CD8-positive, alpha-beta memory T cell (primary cell): ENCODE measurements around the gene HSD17B14. TPM values are rescaled to one million over a fixed set of nuclear protein-coding genes. Genes with fewer than 3 reads are reported as not detected.
"Not testable (repeated sequence)": the region's sequence is repeated elsewhere in the genome, so short reads cannot be mapped to it uniquely, and the experiment has no call there.

Source experiments
- CTCF ChIA-PET: fragments of 350-600 bp; sonication (Branson Sonifier 250); formaldehyde crosslinking; loops from one replicate; lab custom pipeline; 2021; ENCODE audit warnings: antibody characterized with exemption; lab: Charles Lee
- POLR2A ChIA-PET: fragments of 350-600 bp; sonication (Branson Sonifier 250); formaldehyde crosslinking; loops from one replicate; lab custom pipeline; 2021; ENCODE audit warnings: antibody characterized with exemption; lab: Charles Lee
- DNase-seq, 5 donors: peaks; one replicate each; pipeline versions ENCODE4 v3.0.0 to v3.0.0-alpha.2; 2020 to 2022; ENCODE audit warnings: mixed read lengths in 1 of 5
- H3K27ac ChIP-seq: one replicate; pipeline ENCODE4 v1.7.0; 2013; ENCODE audit warnings: low read depth, mild to moderate bottlenecking, low read length, moderate library complexity
- H3K27me3 ChIP-seq: 2 replicates; pipeline ENCODE4 v1.7.0; 2013; ENCODE audit warnings: low read length, mild to moderate bottlenecking; ENCODE audit not compliant: insufficient read depth, poor library complexity, severe bottlenecking
- H3K36me3 ChIP-seq: 2 replicates; pipeline ENCODE4 v1.7.0; 2013; ENCODE audit warnings: mild to moderate bottlenecking, low read length, moderate library complexity; ENCODE audit not compliant: insufficient read depth
- H3K4me1 ChIP-seq: 2 replicates; pipeline ENCODE4 v1.7.0; 2013; ENCODE audit warnings: mild to moderate bottlenecking, low read length, moderate library complexity; ENCODE audit not compliant: insufficient read depth
- H3K4me3 ChIP-seq: 2 replicates; pipeline ENCODE4 v1.7.0; 2013; ENCODE audit warnings: mild to moderate bottlenecking, low read length
- H3K9me3 ChIP-seq: 2 replicates; pipeline ENCODE4 v1.7.0; 2013; ENCODE audit warnings: mild to moderate bottlenecking, low read length
- H3K27ac Mint-ChIP-seq, 8 donors: one replicate each; pipeline ENCODE4 v1.8.0; 2020 to 2021; ENCODE audit warnings: mixed read lengths in 8 of 8, mild to moderate bottlenecking in 6 of 8, inconsistent platforms in 3 of 8, moderate library complexity in 3 of 8
- H3K27me3 Mint-ChIP-seq, 2 donors: one replicate each; pipeline ENCODE4 v1.8.0; 2020 to 2021; ENCODE audit warnings: mixed read lengths in 2 of 2, mild to moderate bottlenecking in 1 of 2, moderate library complexity in 1 of 2
- H3K36me3 Mint-ChIP-seq, 3 donors: one replicate each; pipeline ENCODE4 v1.8.0; 2020 to 2021; ENCODE audit warnings: mixed read lengths in 3 of 3, inconsistent platforms in 1 of 3, mild to moderate bottlenecking in 1 of 3
- H3K4me1 Mint-ChIP-seq, 3 donors: one replicate each; pipeline ENCODE4 v1.8.0; 2020 to 2021; ENCODE audit warnings: mixed read lengths in 3 of 3, inconsistent platforms in 1 of 3, mild to moderate bottlenecking in 1 of 3
- H3K4me3 Mint-ChIP-seq, 7 donors: one replicate each; pipeline ENCODE4 v1.8.0; 2020 to 2021; ENCODE audit warnings: mixed read lengths in 7 of 7, mild to moderate bottlenecking in 6 of 7, moderate library complexity in 4 of 7, inconsistent platforms in 2 of 7
- H3K9me3 Mint-ChIP-seq, 5 donors: one replicate each; pipeline ENCODE4 v1.8.0; 2020 to 2022; ENCODE audit warnings: mixed read lengths in 5 of 5, mild to moderate bottlenecking in 3 of 5, moderate library complexity in 2 of 5, inconsistent platforms in 1 of 5
- polyA plus RNA-seq: library from polyadenylated mRNA; unstranded; fragments of 300-500 nt; fragmentation: Illumina TruSeq; gene quantifications from one replicate; pipeline ENCODE4 v1.2.3, GENCODE V29; 2021
- total RNA-seq, 2 experiments: library from RNA; stranded (reverse); gene quantifications; one replicate each; pipeline ENCODE4 v1.2.3, GENCODE V29; 2021

HSD17B14 gene
- total and polyA plus RNA-seq, 3 experiments from 2014 or later: 0.18 to 1.1 (median 0.37) TPM

DNA sequence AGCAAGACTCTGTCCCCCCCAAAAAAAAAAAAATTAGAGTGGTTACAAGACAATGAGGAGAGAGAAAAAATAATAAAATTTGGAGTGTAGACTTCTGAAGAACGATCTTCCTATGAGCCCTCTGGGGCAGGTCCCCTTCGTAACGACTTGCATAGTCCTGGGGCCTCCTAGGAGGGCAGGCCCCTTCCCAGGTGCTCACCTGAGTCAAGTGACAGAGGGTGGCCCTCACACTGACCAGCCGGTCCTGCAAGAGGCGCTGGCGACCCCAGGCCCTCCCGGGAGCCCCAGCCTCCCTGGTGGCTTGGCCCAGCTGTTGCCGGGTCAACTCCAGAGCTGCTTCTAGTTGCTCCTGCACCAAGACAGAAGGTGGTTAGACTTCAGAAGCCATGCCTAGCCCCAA is 17.2 kb upstream of the HSD17B14 start:
- Mint-ChIP-seq H3K4me3 (no peak overlapping the region), H3K4me1 (no peaks in the 10 kb centered on the region), H3K9me3 (no peaks in the 10 kb centered on the region), H3K27ac (no peak overlapping the region), H3K36me3 (no peaks in the 10 kb centered on the region), H3K27me3 (no peaks in the 10 kb centered on the region)
- Histone ChIP-seq H3K4me3 (no peak overlapping the region), H3K36me3 (no peaks in the 10 kb centered on the region), H3K27ac (no peak overlapping the region), H3K4me1 (no peaks in the 10 kb centered on the region), H3K27me3 (no peaks in the 10 kb centered on the region), H3K9me3 (no peaks in the 10 kb centered on the region)
- ChIA-PET POLR2A (no interaction called here), CTCF (interaction anchor here (0.6 to 2.8 kb wide), 2 partner anchors 11 to 59 kb away, joined by 4 to 7 read pairs; no protein-coding TSS in a partner anchor)
- DNase-seq: no peak

DNA sequence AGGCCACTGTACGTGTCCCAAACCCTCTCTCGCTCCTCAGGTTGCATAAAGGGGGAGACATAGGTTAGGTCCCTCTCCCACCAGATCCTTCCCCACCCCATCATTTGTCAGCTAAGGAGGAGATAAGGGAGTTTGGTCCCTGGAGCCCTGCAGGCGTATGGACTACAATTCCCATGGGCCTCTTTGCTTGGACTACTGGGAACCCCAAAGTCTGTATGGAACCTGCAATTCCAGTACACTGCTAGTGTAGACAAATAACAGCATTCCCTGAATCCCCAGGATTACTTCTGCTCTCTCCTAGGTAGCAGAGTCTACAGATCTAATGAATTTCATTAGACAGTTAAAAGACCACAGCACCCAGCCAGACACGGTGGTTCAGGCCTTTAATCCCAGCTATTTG is 16.0 kb upstream of the HSD17B14 start:
- Histone ChIP-seq H3K4me1 (no peaks in the 10 kb centered on the region), H3K27ac (no peak overlapping the region), H3K27me3 (no peaks in the 10 kb centered on the region), H3K36me3 (no peaks in the 10 kb centered on the region), H3K4me3 (no peak overlapping the region), H3K9me3 (no peaks in the 10 kb centered on the region)
- no peak for DNase-seq
- Mint-ChIP-seq H3K27ac (no peak overlapping the region), H3K36me3 (no peaks in the 10 kb centered on the region), H3K4me3 (no peak overlapping the region), H3K9me3 (no peaks in the 10 kb centered on the region), H3K27me3 (no peaks in the 10 kb centered on the region), H3K4me1 (no peaks in the 10 kb centered on the region)
- POLR2A ChIA-PET: interaction anchor here (0.5 kb wide), 1 partner anchor 152 kb away, joined by 7 read pairs; no protein-coding TSS in a partner anchor
- CTCF ChIA-PET: interaction anchor here (2.8 kb wide), 1 partner anchor 10 kb away, joined by 7 read pairs; no protein-coding TSS in a partner anchor

DNA sequence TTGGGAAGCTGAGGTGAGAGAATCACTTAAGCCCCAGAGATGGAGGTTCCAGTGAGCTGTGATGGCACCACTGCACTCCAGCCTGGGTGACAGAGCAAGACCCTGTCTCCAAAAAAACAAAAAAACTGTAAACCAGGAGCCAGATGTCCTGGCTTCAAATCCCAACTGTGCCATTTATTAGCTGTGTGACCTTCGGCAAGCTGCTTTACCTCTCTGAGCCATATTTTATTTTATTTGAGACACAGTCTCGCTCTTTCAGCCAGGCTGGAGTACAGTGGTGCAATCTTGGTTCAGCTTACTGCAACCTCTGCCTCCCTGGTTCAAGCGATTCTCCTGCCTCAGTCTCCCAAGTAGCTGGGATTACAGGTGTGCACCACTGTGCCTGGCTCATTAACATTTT is 10.4 kb upstream of the HSD17B14 start:
- not testable (repeated sequence) for H3K27me3 ChIP-seq

DNA sequence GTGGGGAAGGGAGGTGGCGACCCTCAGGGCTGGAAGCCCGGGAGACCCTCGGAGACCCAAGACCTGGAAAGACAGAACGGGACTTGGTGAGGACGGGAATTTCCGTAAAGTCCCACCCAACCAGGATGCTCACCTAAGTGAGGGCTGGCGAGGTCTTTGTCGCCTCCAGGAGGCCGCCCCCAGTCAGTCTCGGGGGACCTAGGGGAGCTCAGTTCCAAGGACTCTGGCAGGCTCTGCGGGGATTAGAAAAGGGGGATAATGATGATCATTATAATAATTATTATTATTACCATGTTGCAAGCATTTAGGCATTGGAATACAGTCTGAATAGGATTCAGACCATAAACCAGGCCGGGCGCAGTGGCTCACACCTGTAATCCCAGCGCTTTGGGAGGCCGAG is 9.1 kb upstream of the HSD17B14 start:
- peaks cover 0 to 2% (median 0%) of the 10 kb centered on the region in 3 donors for H3K4me1 Mint-ChIP-seq
- H3K27me3 ChIP-seq: no peaks in the 10 kb centered on the region
- DNase-seq: no peak
- H3K36me3 ChIP-seq: no peaks in the 10 kb centered on the region
- no peak overlapping the region for H3K4me3 ChIP-seq
- H3K36me3 Mint-ChIP-seq: no peaks in the 10 kb centered on the region
- no peaks in the 10 kb centered on the region for H3K4me1 ChIP-seq
- POLR2A ChIA-PET: no interaction called here
- H3K27me3 Mint-ChIP-seq: no peaks in the 10 kb centered on the region
- no peak overlapping the region for H3K27ac Mint-ChIP-seq
- no peak overlapping the region for H3K27ac ChIP-seq
- no peaks in the 10 kb centered on the region for H3K9me3 Mint-ChIP-seq
- CTCF ChIA-PET: interaction anchor here (1.2 to 7.2 kb wide), 7 partner anchors 9 to 200 kb away, joined by 3 to 67 read pairs (median 6); partner anchors contain the start of gene HSD17B14
- H3K4me3 Mint-ChIP-seq: no peak overlapping the region
- H3K9me3 ChIP-seq: no peaks in the 10 kb centered on the region

More for the DNA sequence above, 10.4 kb upstream of the HSD17B14 start:
- H3K4me3 Mint-ChIP-seq, H3K4me1 ChIP-seq, H3K4me1 Mint-ChIP-seq, H3K27ac Mint-ChIP-seq, H3K4me3 ChIP-seq, H3K9me3 ChIP-seq, POLR2A ChIA-PET, H3K36me3 ChIP-seq, H3K27me3 Mint-ChIP-seq, H3K36me3 Mint-ChIP-seq, H3K9me3 Mint-ChIP-seq, DNase-seq, H3K27ac ChIP-seq: not testable (repeated sequence)
- CTCF ChIA-PET: interaction anchor here (3.9 to 7.2 kb wide), 3 partner anchors 52 to 124 kb away, joined by 20 to 67 read pairs (median 40); no protein-coding TSS in a partner anchor

DNA sequence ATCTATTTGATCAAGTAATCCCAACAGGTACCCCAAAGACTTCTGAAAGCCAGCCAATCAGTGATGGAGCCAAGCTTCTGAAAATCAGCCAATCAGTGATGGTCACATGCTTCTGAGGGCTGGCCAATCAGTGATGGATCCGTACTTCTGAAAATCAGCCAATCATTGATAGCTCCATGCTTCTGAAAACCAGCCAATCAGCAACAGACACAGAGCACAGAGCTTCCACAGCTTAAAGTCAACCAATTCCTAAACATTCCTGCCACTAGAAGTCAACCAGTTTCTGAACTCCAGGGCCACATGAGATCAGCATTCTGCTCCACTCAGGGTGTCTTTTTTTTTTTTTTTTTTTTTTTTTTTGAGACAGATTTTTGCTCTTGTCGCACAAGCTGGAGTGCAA is 8.2 kb upstream of the HSD17B14 start:
- Mint-ChIP-seq H3K9me3 (no peaks in the 10 kb centered on the region), H3K4me3 (no peak overlapping the region), H3K27ac (no peak overlapping the region), H3K36me3 (no peaks in the 10 kb centered on the region), H3K27me3 (no peaks in the 10 kb centered on the region), H3K4me1 (peaks cover 0 to 2% (median 0%) of the 10 kb centered on the region in 3 donors)
- H3K4me3 ChIP-seq: no peak overlapping the region
- H3K27me3 ChIP-seq: no peaks in the 10 kb centered on the region
- H3K27ac ChIP-seq: no peak overlapping the region
- H3K4me1 ChIP-seq: no peaks in the 10 kb centered on the region
- CTCF ChIA-PET: interaction anchor here (0.7 to 7.2 kb wide), 8 partner anchors 8 to 199 kb away, joined by 3 to 67 read pairs (median 10); partner anchors contain the start of genes CA11 and HSD17B14
- no peaks in the 10 kb centered on the region for H3K9me3 ChIP-seq
- no peaks in the 10 kb centered on the region for H3K36me3 ChIP-seq
- no peak for DNase-seq
- POLR2A ChIA-PET: no interaction called here

DNA sequence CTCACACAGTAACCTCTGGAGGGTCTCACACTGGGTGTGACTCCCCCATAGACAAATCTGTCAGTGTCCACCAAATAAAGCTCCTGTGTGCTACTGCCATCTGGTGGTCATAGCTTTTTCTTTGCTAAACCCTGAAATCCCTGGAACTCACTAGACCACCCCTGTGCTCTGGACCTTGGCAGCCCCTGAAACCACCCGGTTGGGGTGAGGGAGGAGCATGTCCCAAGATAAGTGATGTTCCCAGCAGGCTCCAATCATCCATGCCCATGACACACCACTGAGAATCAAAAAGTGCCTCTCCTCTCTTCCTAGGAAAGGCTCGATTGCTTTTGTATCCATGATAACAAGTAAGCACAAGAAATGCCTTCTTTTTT is 6.5 kb upstream of the HSD17B14 start:
- Histone ChIP-seq H3K36me3 (no peaks in the 10 kb centered on the region), H3K4me3 (no peak overlapping the region), H3K27me3 (no peaks in the 10 kb centered on the region), H3K27ac (no peak overlapping the region), H3K4me1 (no peaks in the 10 kb centered on the region), H3K9me3 (no peaks in the 10 kb centered on the region)
- ChIA-PET POLR2A (interaction anchor here (0.6 to 1.3 kb wide), 3 partner anchors 54 to 125 kb away, joined by 3 to 15 read pairs (median 3); no protein-coding TSS in a partner anchor), CTCF (interaction anchor here (1.0 to 7.2 kb wide), 31 partner anchors 10 to 353 kb away, joined by 3 to 67 read pairs (median 4); partner anchors contain the start of genes BCAT2, CA11 and PPP1R15A)
- H3K36me3 Mint-ChIP-seq: no peaks in the 10 kb centered on the region
- H3K9me3 Mint-ChIP-seq: no peaks in the 10 kb centered on the region
- H3K27ac Mint-ChIP-seq: peak overlapping the region in 1 of 8 donors; percentile 90
- peak; percentile 6 to 58 (median 49) for DNase-seq
- H3K4me3 Mint-ChIP-seq: no peak overlapping the region
- peaks cover 2 to 5% (median 5%) of the 10 kb centered on the region in 3 donors for H3K4me1 Mint-ChIP-seq
- H3K27me3 Mint-ChIP-seq: no peaks in the 10 kb centered on the region

DNA sequence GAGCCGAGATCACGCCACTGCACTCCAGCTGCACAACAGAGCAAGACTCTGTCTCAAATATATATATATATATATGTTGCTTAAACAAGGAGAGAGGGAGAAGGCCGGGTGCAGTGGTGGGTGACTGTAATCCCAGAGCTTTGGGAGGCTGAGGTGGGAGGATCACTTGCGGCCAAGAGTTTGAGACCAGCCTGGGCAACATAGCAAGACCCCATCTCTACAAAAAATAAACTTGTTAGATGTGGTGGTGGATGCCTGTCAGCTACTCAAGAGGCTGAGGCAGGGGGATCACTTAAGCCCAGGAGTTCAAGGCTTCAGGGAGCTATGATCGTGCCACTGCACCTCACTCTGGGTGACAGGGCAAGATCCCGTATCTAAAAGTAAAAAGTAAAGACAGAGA is 5.3 kb upstream of the HSD17B14 start:
- H3K27ac Mint-ChIP-seq: no peak overlapping the region
- peaks cover 6 to 12% (median 12%) of the 10 kb centered on the region in 3 donors for H3K4me1 Mint-ChIP-seq
- H3K9me3 Mint-ChIP-seq: no peaks in the 10 kb centered on the region
- peaks cover 2% of the 10 kb centered on the region for H3K27me3 ChIP-seq
- peaks cover 2 to 5% of the 10 kb centered on the region in 2 donors for H3K27me3 Mint-ChIP-seq
- H3K9me3 ChIP-seq: no peaks in the 10 kb centered on the region
- no peaks in the 10 kb centered on the region for H3K36me3 ChIP-seq
- CTCF ChIA-PET: interaction anchor here (1.2 to 7.2 kb wide), 12 partner anchors 8 to 335 kb away, joined by 3 to 67 read pairs (median 6); partner anchors contain the start of genes BCAT2 and CA11
- H3K4me1 ChIP-seq: peaks cover 9% of the 10 kb centered on the region
- DNase-seq: no peak
- H3K36me3 Mint-ChIP-seq: no peaks in the 10 kb centered on the region
- no peak overlapping the region for H3K4me3 Mint-ChIP-seq
- POLR2A ChIA-PET: no interaction called here
- H3K27ac ChIP-seq: no peak overlapping the region
- no peak overlapping the region for H3K4me3 ChIP-seq

DNA sequence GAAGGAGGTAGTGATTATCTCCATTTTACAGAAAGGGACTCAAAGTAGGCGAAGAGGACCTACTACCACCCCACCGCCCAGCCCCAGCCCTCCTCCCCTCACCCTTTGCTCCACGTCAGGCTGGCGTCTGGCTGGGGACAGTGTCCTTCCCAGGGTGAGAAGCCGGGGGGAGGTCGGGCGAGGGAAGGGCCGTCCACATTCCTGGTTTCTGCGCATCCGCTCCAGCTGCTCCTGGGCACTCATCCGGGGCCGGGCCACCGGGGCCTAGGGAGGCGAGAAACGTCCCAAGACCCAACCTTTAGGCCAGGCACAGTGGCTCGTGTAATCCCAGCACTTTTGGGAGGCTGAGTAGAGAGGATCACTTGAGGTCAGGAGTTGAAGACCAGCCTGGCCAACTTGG is 4.8 kb upstream of the HSD17B14 start:
- no peak overlapping the region for H3K27ac Mint-ChIP-seq
- Histone ChIP-seq H3K4me3 (no peak overlapping the region), H3K9me3 (no peaks in the 10 kb centered on the region), H3K4me1 (peaks cover 14% of the 10 kb centered on the region), H3K27ac (no peak overlapping the region), H3K36me3 (no peaks in the 10 kb centered on the region), H3K27me3 (peaks cover 8% of the 10 kb centered on the region)
- H3K27me3 Mint-ChIP-seq: peaks cover 5% of the 10 kb centered on the region in 2 donors
- peaks cover 10 to 16% (median 16%) of the 10 kb centered on the region in 3 donors for H3K4me1 Mint-ChIP-seq
- no peaks in the 10 kb centered on the region for H3K36me3 Mint-ChIP-seq
- DNase-seq: no peak
- H3K4me3 Mint-ChIP-seq: no peak overlapping the region
- ChIA-PET POLR2A (no interaction called here), CTCF (interaction anchor here (1.4 to 7.2 kb wide), 5 partner anchors 31 to 129 kb away, joined by 7 to 67 read pairs (median 33); partner anchors contain the start of gene BCAT2)
- no peaks in the 10 kb centered on the region for H3K9me3 Mint-ChIP-seq
